Pancreas (tissue), 10 donors: ENCODE results near the gene ZBTB20. TPM values are rescaled to one million over a fixed set of nuclear protein-coding genes. Genes with fewer than 3 reads are reported as not detected.
A peak's percentile ranks its signal among the peaks of the same experiment; 100 is the strongest.

Source experiments
- ATAC-seq, 4 donors: fragments of 200-7000 bp; cut with Tn5 transposase; one replicate each; pipeline versions ENCODE4 v1.8.0 to v1.9.1; 2020; ENCODE audit warnings: mild to moderate bottlenecking in 4 of 4, moderate library complexity in 4 of 4
- DNase-seq, 6 donors: peaks; one replicate each; pipeline ENCODE4 v3.0.0-alpha.2; 2020
- FAIRE-seq: peaks from 2 replicates; lab custom pipeline; 2012; peaks lifted over from hg19 to GRCh38; lab: Jason Lieb, UNC
- H3K27ac ChIP-seq, 4 donors: fragments of 200-600 bp; sonication (generic); 1 replicate in 3 of 4; 2 replicates in 1 of 4; pipeline versions ENCODE4 v1.5.0 to v1.8.0; 2020
- H3K27me3 ChIP-seq, 4 donors: fragments of 200-600 bp; one replicate each; pipeline ENCODE4 v1.8.0; 2021
- H3K36me3 ChIP-seq, 3 donors: fragments of 200-600 bp; sonication (generic) in 1 of 3; one replicate each; pipeline versions ENCODE4 v1.5.0 to v1.8.0; 2020 to 2021
- H3K4me1 ChIP-seq, 3 donors: fragments of 200-600 bp; one replicate each; pipeline ENCODE4 v1.8.0; 2021
- H3K4me3 ChIP-seq, 4 donors: fragments of 200-600 bp; sonication (generic) in 2 of 4; one replicate each; pipeline versions ENCODE4 v1.5.0 to v1.8.0; 2020 to 2021
- H3K9me3 ChIP-seq, 4 donors: fragments of 200-600 bp; one replicate each; pipeline ENCODE4 v1.8.0; 2021
- WGBS, 2 donors: extraction: QIAGEN DNeasy Blood & Tissue Kit; methylation state at CpG; one replicate each; pipeline ENCODE4 v1.1.7; 2013; 5-methylcytosine and 5-hydroxymethylcytosine counted together
- intact Hi-C, 3 donors: fragments of 100-400 bp; cut with DNase I; formaldehyde crosslinking; loops; one replicate each; pipeline versions ENCODE4 v1.11.1 to v1.14.2; 2022
- polyA plus RNA-seq, 2 donors: library from polyadenylated mRNA; stranded (reverse); fragments of 200-250 nt; gene quantifications; one replicate each; pipeline ENCODE4 v1.2.3, GENCODE V29; 2013
- total RNA-seq, 6 donors: library from RNA; stranded (reverse); fragmentation: NEBNext Ultra II Directional in 4 of 6; extraction: Animal tissue kit (Norgen Biotek cat#: 25700) in 4 of 6; gene quantifications; one replicate each; pipeline versions ENCODE4 v1.2.1 to v1.2.4, GENCODE V29; 2021 to 2023
- TF ChIP-seq, protein P1 (sequence below), 4 donors: fragments of 200-600 bp; sonication (generic) in 3 of 4; IDR thresholded peaks; one replicate each; pipeline versions ENCODE4 v1.5.0 to v1.8.0; 2021; ENCODE audit warnings: antibody characterized with exemption in 4 of 4
- donor health status: healthy with polysubstance abuse.
- donor health status: DM: no; HTN: no; CAD: no; lungs with moderate emphysema.
- donor health status: DM: no; HTN: no; CAD: no.
- donor health status: control.
- donor health status: control.
- donor health status: Bipolar disorder and iron deficiency.
- donor health status: DM: yes; HTN: yes; CAD: no.
- donor health status: DM: no; HTN: no; CAD: no.
- donor health status: DM: no; HTN: no; CAD: no.
- donor health status: DM: yes; HTN: yes; CAD: no.

The ZBTB20 gene
- total and polyA plus RNA-seq, 8 donors: 1.3 to 81.5 (median 43.7) TPM

GRCh38 chr3:114455432-114455831, 691.7 kb downstream of the ZBTB20 start:
- 56% methylated on average over 7 of the region's 7 CpGs for WGBS, 2 donors

DNA sequence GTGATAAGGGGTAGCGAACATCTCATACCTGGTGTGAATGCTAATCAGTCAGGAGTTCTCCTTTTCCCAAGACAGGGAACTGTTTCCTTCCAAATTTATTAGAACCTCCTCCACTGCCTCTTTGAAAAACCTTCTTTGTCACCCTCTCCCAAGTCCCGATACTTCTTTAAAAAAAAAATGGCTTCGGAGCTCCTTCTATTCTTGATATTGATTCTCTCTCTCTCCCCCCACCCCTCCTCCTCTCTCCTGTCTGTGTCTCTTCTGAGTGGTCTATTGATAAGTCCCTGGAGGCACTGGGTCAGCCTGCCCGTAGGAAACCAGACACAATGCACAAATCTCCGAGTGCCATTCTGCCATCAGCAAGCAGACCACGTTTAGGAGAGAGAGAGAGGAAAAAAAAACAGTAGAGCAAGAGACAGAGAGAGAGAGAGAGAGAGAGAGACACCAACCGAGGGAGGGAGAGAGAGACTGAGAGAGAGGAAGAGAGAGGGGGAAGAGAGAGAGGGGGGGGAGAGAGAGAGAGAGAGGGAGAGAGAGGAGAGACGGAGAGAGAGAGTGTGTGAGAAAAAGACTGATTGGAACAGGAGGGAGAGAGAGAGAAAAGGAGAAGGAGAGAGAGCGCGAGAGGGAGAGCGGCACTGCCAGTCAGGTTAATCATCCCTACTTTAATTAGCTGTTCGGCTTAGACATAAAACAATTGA, 692.4 kb downstream of the ZBTB20 start:
- peak overlapping the region in 2 of 4 donors; percentile 20 to 27 for H3K4me3 ChIP-seq
- DNase-seq: no peak
- peak in 2 of 4 donors; percentile 3 to 8 for ATAC-seq
- H3K36me3 ChIP-seq: no peaks in the 10 kb centered on the region
- intact Hi-C loops: no loop called here
- 38 to 41% methylated on average over 12 of the region's 12 CpGs for WGBS, 2 donors
- TF ChIP-seq, protein P1, sequence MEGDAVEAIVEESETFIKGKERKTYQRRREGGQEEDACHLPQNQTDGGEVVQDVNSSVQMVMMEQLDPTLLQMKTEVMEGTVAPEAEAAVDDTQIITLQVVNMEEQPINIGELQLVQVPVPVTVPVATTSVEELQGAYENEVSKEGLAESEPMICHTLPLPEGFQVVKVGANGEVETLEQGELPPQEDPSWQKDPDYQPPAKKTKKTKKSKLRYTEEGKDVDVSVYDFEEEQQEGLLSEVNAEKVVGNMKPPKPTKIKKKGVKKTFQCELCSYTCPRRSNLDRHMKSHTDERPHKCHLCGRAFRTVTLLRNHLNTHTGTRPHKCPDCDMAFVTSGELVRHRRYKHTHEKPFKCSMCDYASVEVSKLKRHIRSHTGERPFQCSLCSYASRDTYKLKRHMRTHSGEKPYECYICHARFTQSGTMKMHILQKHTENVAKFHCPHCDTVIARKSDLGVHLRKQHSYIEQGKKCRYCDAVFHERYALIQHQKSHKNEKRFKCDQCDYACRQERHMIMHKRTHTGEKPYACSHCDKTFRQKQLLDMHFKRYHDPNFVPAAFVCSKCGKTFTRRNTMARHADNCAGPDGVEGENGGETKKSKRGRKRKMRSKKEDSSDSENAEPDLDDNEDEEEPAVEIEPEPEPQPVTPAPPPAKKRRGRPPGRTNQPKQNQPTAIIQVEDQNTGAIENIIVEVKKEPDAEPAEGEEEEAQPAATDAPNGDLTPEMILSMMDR (IDR thresholded peaks at IDR 0.05): no peak
- H3K27me3 ChIP-seq: no peaks in the 10 kb centered on the region
- no peaks in the 10 kb centered on the region for H3K9me3 ChIP-seq
- peak overlapping the region in 2 of 4 donors; percentile 48 to 65 for H3K27ac ChIP-seq
- peaks cover 9 to 31% (median 29%) of the 10 kb centered on the region in 3 donors for H3K4me1 ChIP-seq
- FAIRE-seq: no peak

More at GRCh38 chr3:114455432-114455831, 691.7 kb downstream of the ZBTB20 start:
- intact Hi-C loops: no loop called here
- H3K4me3 ChIP-seq: peak overlapping the region in 1 of 4 donors; percentile 27
- no peaks in the 10 kb centered on the region for H3K36me3 ChIP-seq
- DNase-seq: no peak
- H3K27ac ChIP-seq: peak overlapping the region in 2 of 4 donors; percentile 48 to 65
- no peaks in the 10 kb centered on the region for H3K9me3 ChIP-seq
- TF ChIP-seq, protein P1 (IDR thresholded peaks at IDR 0.05): no peak
- no peaks in the 10 kb centered on the region for H3K27me3 ChIP-seq
- H3K4me1 ChIP-seq: peaks cover 9 to 31% (median 29%) of the 10 kb centered on the region in 3 donors
- FAIRE-seq: no peak
- ATAC-seq: no peak

GRCh38 chr3:114453361-114453780, 693.7 kb downstream of the ZBTB20 start:
- FAIRE-seq (no peak), ATAC-seq (no peak), DNase-seq (no peak)
- Histone ChIP-seq H3K27ac (peak overlapping the region in 2 of 4 donors; percentile 7 to 79), H3K4me3 (no peak overlapping the region), H3K4me1 (peaks cover 3 to 26% (median 16%) of the 10 kb centered on the region in 3 donors), H3K36me3 (no peaks in the 10 kb centered on the region), H3K9me3 (no peaks in the 10 kb centered on the region), H3K27me3 (no peaks in the 10 kb centered on the region)
- intact Hi-C loops: no loop called here
- TF ChIP-seq, protein P1 (IDR thresholded peaks at IDR 0.05): no peak
- 85 to 88% methylated on average over 2 of the region's 2 CpGs for WGBS, 2 donors

- DNase-seq (no peak), FAIRE-seq (no peak), ATAC-seq (no peak)
- H3K4me1 ChIP-seq: peaks cover 3 to 29% (median 12%) of the 10 kb centered on the region in 3 donors
- no peaks in the 10 kb centered on the region for H3K27me3 ChIP-seq
- WGBS, 2 donors: 72 to 82% methylated on average over 2 of the region's 2 CpGs
- intact Hi-C loops: no loop called here
- peak overlapping the region in 2 of 4 donors; percentile 79 to 86 for H3K27ac ChIP-seq
- H3K4me3 ChIP-seq: no peak overlapping the region
- H3K36me3 ChIP-seq: no peaks in the 10 kb centered on the region
- TF ChIP-seq, protein P1 (IDR thresholded peaks at IDR 0.05): no peak
- no peaks in the 10 kb centered on the region for H3K9me3 ChIP-seq
Measured at GRCh38 chr3:114452937-114453336, 694.2 kb downstream of the ZBTB20 start.

DNA sequence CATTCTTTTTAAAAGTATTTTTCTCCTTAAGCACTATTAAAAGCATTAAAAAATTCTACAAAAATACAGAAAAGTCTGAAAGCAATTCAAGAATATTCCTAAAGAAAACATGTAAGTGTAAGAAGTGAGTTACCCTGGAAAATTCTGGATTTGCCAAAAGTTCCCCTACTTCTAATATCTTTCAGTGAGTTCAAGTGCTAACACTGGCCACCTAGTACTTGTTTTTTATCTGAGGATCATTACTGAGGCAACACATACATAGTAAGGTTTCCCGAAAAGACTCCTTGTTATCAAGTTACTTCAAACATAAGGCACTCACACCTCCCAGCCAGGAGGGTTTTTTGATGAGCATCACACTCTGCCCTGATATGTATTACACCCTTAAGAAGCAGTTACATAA, 694.8 kb downstream of the ZBTB20 start:
- FAIRE-seq (no peak), ATAC-seq (peak; percentile 22 to 56 (median 38)), DNase-seq (no peak)
- Histone ChIP-seq H3K36me3 (no peaks in the 10 kb centered on the region), H3K27ac (peak overlapping the region in 3 of 4 donors; percentile 46 to 86 (median 79)), H3K27me3 (no peaks in the 10 kb centered on the region), H3K4me1 (peaks cover 3 to 32% (median 11%) of the 10 kb centered on the region in 3 donors), H3K9me3 (no peaks in the 10 kb centered on the region), H3K4me3 (peak overlapping the region in 1 of 4 donors; percentile 19)
- TF ChIP-seq, protein P1 (IDR thresholded peaks at IDR 0.05): no peak
- intact Hi-C loops: no loop called here
- WGBS, 2 donors: 12 to 14% methylated on average over 1 of the region's 1 CpG
